H9 (cell line): Measurements from ENCODE around the gene MARK2. TPM values are rescaled to one million over a fixed set of nuclear protein-coding genes. Genes with fewer than 3 reads are reported as not detected.

Experiments used
- DNase-seq: peaks from one replicate; pipeline ENCODE4 v3.0.0-alpha.2; 2017
- H2AFZ ChIP-seq: one replicate; pipeline ENCODE4 v1.6.1; 2013; ENCODE audit warnings: mild to moderate bottlenecking, low read length, control low read depth, moderate library complexity
- H2AK5ac ChIP-seq: 2 replicates; pipeline ENCODE4 v1.6.1; 2013; ENCODE audit warnings: low read length, control low read depth, mixed read lengths; ENCODE audit not compliant: insufficient read length
- H2BK120ac ChIP-seq: one replicate; pipeline ENCODE4 v1.6.1; 2013; ENCODE audit warnings: low read depth, mild to moderate bottlenecking, low read length, control low read depth, inconsistent platforms; ENCODE audit not compliant: poor library complexity, severe bottlenecking
- H2BK12ac ChIP-seq: 2 replicates; pipeline ENCODE4 v1.6.1; 2013; ENCODE audit warnings: low read length, control low read depth, mixed read lengths, low read depth; ENCODE audit not compliant: insufficient read length
- H2BK15ac ChIP-seq: 2 replicates; pipeline ENCODE4 v1.6.1; 2013; ENCODE audit warnings: low read depth, low read length, control low read depth
- H2BK20ac ChIP-seq: one replicate; pipeline ENCODE4 v1.6.1; 2013; ENCODE audit warnings: low read depth, mild to moderate bottlenecking, low read length, control low read depth, inconsistent platforms; ENCODE audit not compliant: poor library complexity, severe bottlenecking
- H2BK5ac ChIP-seq: 2 replicates; pipeline ENCODE4 v1.6.1; 2013; ENCODE audit warnings: low read length, control low read depth, mixed read lengths; ENCODE audit not compliant: insufficient read length
- H3K14ac ChIP-seq: 2 replicates; pipeline ENCODE4 v1.6.1; 2013; ENCODE audit warnings: low read length, control low read depth; ENCODE audit not compliant: insufficient read depth
- H3K18ac ChIP-seq: 2 replicates; pipeline ENCODE4 v1.6.1; 2013; ENCODE audit warnings: low read depth, mild to moderate bottlenecking, mixed read lengths, low read length, control low read depth; ENCODE audit not compliant: insufficient read length
- H3K23ac ChIP-seq: 2 replicates; pipeline ENCODE4 v1.6.1; 2013; ENCODE audit warnings: low read length, control low read depth, mixed read lengths, low read depth; ENCODE audit not compliant: insufficient read length
- H3K23me2 ChIP-seq: 2 replicates; pipeline ENCODE4 v1.6.1; 2013; ENCODE audit warnings: low read depth, mild to moderate bottlenecking, mixed read lengths, low read length, control low read depth; ENCODE audit not compliant: insufficient read length, poor library complexity, severe bottlenecking
- H3K27ac ChIP-seq: 2 replicates; pipeline ENCODE4 v1.5.1; 2013; ENCODE audit warnings: low read length, control low read depth, mixed read lengths, low read depth; ENCODE audit not compliant: insufficient read length
- H3K27me3 ChIP-seq: 2 replicates; pipeline ENCODE4 v1.6.1; 2013; ENCODE audit warnings: low read length, control low read depth, inconsistent platforms; ENCODE audit not compliant: insufficient read depth
- H3K4ac ChIP-seq: 2 replicates; pipeline ENCODE4 v1.6.1; 2013; ENCODE audit warnings: low read depth, mild to moderate bottlenecking, control low read depth, inconsistent platforms, low read length, moderate library complexity
- H3K4me1 ChIP-seq: 2 replicates; pipeline ENCODE4 v1.6.1; 2013; ENCODE audit warnings: low read length, control low read depth, inconsistent platforms; ENCODE audit not compliant: insufficient read depth
- H3K4me2 ChIP-seq: 2 replicates; pipeline ENCODE4 v1.6.1; 2013; ENCODE audit warnings: low read length, control low read depth, mixed read lengths; ENCODE audit not compliant: insufficient read length, insufficient read depth
- H3K56ac ChIP-seq: 2 replicates; pipeline ENCODE4 v1.6.1; 2013; ENCODE audit warnings: low read depth, mild to moderate bottlenecking, mixed read lengths, low read length, control low read depth; ENCODE audit not compliant: insufficient read length
- H3K79me1 ChIP-seq: 2 replicates; pipeline ENCODE4 v1.6.1; 2013; ENCODE audit warnings: low read depth, mild to moderate bottlenecking, moderate library complexity, low read length, control low read depth, inconsistent platforms; ENCODE audit not compliant: insufficient read depth, poor library complexity, severe bottlenecking
- H3K79me2 ChIP-seq: 2 replicates; pipeline ENCODE4 v1.6.1; 2013; ENCODE audit warnings: low read length, control low read depth, inconsistent platforms; ENCODE audit not compliant: insufficient read depth
- H3K9ac ChIP-seq: 2 replicates; pipeline ENCODE4 v1.6.1; 2013; ENCODE audit warnings: low read length, control low read depth, mixed read lengths; ENCODE audit not compliant: insufficient read length; ENCODE audit errors: extremely low read depth
- H3K9me3 ChIP-seq: one replicate; pipeline ENCODE4 v1.6.1; 2013; ENCODE audit warnings: low read depth, low read length, inconsistent platforms; ENCODE audit not compliant: control insufficient read depth
- H3T11ph ChIP-seq: one replicate; pipeline ENCODE4 v1.6.1; 2013; ENCODE audit warnings: mild to moderate bottlenecking, low read length, control low read depth, inconsistent platforms
- H4K20me1 ChIP-seq: one replicate; pipeline ENCODE4 v1.6.1; 2013; ENCODE audit not compliant: control insufficient read depth, insufficient read length, insufficient read depth
- H4K5ac ChIP-seq: 2 replicates; pipeline ENCODE4 v1.6.1; 2013; ENCODE audit warnings: low read depth, mild to moderate bottlenecking, mixed read lengths, low read length, control low read depth; ENCODE audit not compliant: insufficient read length
- H4K8ac ChIP-seq: replicated peaks from 2 replicates; pipeline ENCODE4 v1.6.1; 2013; ENCODE audit warnings: low read length, control low read depth, mixed read lengths, low read depth; ENCODE audit not compliant: insufficient read length
- H4K91ac ChIP-seq: 2 replicates; pipeline ENCODE4 v1.6.1; 2013; ENCODE audit warnings: low read depth, mild to moderate bottlenecking, moderate library complexity, mixed read lengths, low read length, control low read depth; ENCODE audit not compliant: insufficient read length
- H3K27ac Mint-ChIP-seq, 3 experiments: 2 replicates in 2 of 3; 3 replicates in 1 of 3; pipeline ENCODE4 v1.8.0; 2020 to 2021; ENCODE audit warnings: mixed read lengths in 3 of 3, mild to moderate bottlenecking in 1 of 3, moderate library complexity in 1 of 3
- H3K27me3 Mint-ChIP-seq: 2 replicates; pipeline ENCODE4 v1.8.0; 2021; ENCODE audit warnings: low read depth, mild to moderate bottlenecking, moderate library complexity, mixed read lengths
- H3K36me3 Mint-ChIP-seq, 3 experiments: 2 replicates in 2 of 3; 3 replicates in 1 of 3; pipeline ENCODE4 v1.8.0; 2020 to 2021; ENCODE audit warnings: low read depth in 3 of 3, mixed read lengths in 3 of 3; ENCODE audit not compliant: insufficient read depth in 1 of 3
- H3K4me1 Mint-ChIP-seq, 2 experiments: 2 replicates each; pipeline ENCODE4 v1.8.0; 2020; ENCODE audit warnings: mixed read lengths in 2 of 2
- H3K4me3 Mint-ChIP-seq, 2 experiments: 2 replicates in 1 of 2; 3 replicates in 1 of 2; pipeline ENCODE4 v1.8.0; 2020 to 2021; ENCODE audit warnings: mild to moderate bottlenecking in 2 of 2, mixed read lengths in 2 of 2, moderate library complexity in 1 of 2
- H3K9me3 Mint-ChIP-seq, 2 experiments: 2 replicates in 1 of 2; 3 replicates in 1 of 2; pipeline ENCODE4 v1.8.0; 2020; ENCODE audit warnings: mild to moderate bottlenecking in 2 of 2, mixed read lengths in 2 of 2, moderate library complexity in 1 of 2
- CTCF ChIP-seq: fragments of 200-600 bp; sonication (generic); conservative IDR thresholded peaks from 3 replicates; pipeline ENCODE4 v1.8.0; 2021; ENCODE audit warnings: antibody characterized with exemption, mild to moderate bottlenecking
- WGBS: extraction: QIAGEN DNeasy Blood & Tissue Kit; methylation state at CpG from one replicate; pipeline ENCODE4 v1.1.7; 2013; ENCODE audit warnings: missing lambda C conversion rate, low lambda C conversion rate, mixed read lengths; ENCODE audit not compliant: insufficient read length; ENCODE audit errors: extremely low coverage; 5-methylcytosine and 5-hydroxymethylcytosine counted together
- total RNA-seq: library from RNA; stranded (reverse); gene quantifications from 2 replicates; pipeline ENCODE4 v1.2.1, GENCODE V29; 2021

The MARK2 gene
- total RNA-seq, 1 experiment from 2014 or later, result 45.7 TPM

GRCh38 chr11:63944987-63945386 lies 106.1 kb downstream of the MARK2 start:
- H3K18ac ChIP-seq, result no peak overlapping the region
- Mint-ChIP-seq H3K27me3 (no peaks in the 10 kb centered on the region), H3K9me3 (no peaks in the 10 kb centered on the region; a peak in 1 of 5 replicates), H3K36me3 (peaks cover 10 to 41% (median 34%) of the 10 kb centered on the region in 3 experiments; a peak in 6 of 7 replicates), H3K4me3 (no peak overlapping the region), H3K4me1 (peaks cover 5 to 12% of the 10 kb centered on the region in 2 experiments; a peak in 3 of 4 replicates), H3K27ac (no peak overlapping the region; a peak in 1 of 7 replicates)
- H4K20me1 ChIP-seq, result no peaks in the 10 kb centered on the region
- H4K8ac ChIP-seq, result no peak overlapping the region
- H4K91ac ChIP-seq, result no peak overlapping the region
- H2BK20ac ChIP-seq, result no peak overlapping the region
- no peak overlapping the region for H2AK5ac ChIP-seq
- no peaks in the 10 kb centered on the region for H3K27me3 ChIP-seq
- no peak overlapping the region for H3K27ac ChIP-seq
- no peak for TF ChIP-seq CTCF
- H3K4me2 ChIP-seq, result no peak overlapping the region
- no peak overlapping the region for H2BK5ac ChIP-seq
- no peak overlapping the region for H3T11ph ChIP-seq
- no peaks in the 10 kb centered on the region for H3K9me3 ChIP-seq
- H3K23ac ChIP-seq, result no peak overlapping the region
- no peaks in the 10 kb centered on the region for H3K4me1 ChIP-seq
- no peaks in the 10 kb centered on the region for H3K23me2 ChIP-seq
- no peak overlapping the region for H2AFZ ChIP-seq
- no peak overlapping the region for H3K56ac ChIP-seq
- no peak overlapping the region for H3K9ac ChIP-seq
- no peak overlapping the region for H2BK120ac ChIP-seq
- peaks cover 3% of the 10 kb centered on the region for H3K79me1 ChIP-seq
- WGBS, result no CpG with 5 or more reads among the region's 8 CpGs
- no peak overlapping the region for H2BK15ac ChIP-seq
- no peak overlapping the region for H3K4ac ChIP-seq
- DNase-seq, result no peak
- peaks cover 7% of the 10 kb centered on the region; the same call in 1 of the 2 replicates for H3K79me2 ChIP-seq
- no peak overlapping the region for H4K5ac ChIP-seq
- no peak overlapping the region for H3K14ac ChIP-seq
- H2BK12ac ChIP-seq, result no peak overlapping the region
